Esophagus muscularis mucosa (tissue), 2 donors: ENCODE measurements around the gene GMDS.

ENCODE experiments used
- POLR2A ChIP-seq: fragments of 450-650 bp; IDR thresholded peaks from one replicate; pipeline ENCODE4 v1.6.1; 2017; ENCODE audit warnings: antibody characterized with exemption, moderate library complexity, mild to moderate bottlenecking, low read depth
- POLR2AphosphoS5 ChIP-seq, 2 donors: sonication (generic); formaldehyde crosslinking; IDR thresholded peaks; one replicate each; pipeline ENCODE4 v1.6.1; 2017; ENCODE audit warnings: antibody characterized with exemption in 2 of 2

DNA sequence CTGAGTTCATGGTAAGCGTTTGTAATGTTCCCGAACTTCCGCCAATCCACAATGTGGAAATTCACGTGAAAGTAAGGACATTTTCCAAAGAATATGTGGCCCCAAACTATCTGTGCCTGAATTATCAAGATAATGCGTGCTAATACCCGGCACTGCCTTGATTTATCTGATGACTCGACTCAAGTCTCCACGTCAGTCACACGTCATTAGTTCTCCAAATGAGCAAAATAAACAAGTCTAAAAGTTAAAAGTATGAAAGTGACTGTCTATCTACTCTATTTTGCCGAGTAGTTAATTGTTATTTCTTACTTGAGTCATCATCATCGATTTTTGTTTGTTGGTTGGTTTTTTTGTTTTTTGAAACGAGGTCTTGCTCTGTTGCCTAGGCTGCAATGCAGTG is 657.4 kb downstream of the GMDS start:
- TF ChIP-seq POLR2AphosphoS5 (IDR thresholded peaks at IDR 0.05) (no peak), POLR2A (no peak)
